Measurements from ENCODE around the gene KSR2. TPM values are rescaled to one million over a fixed set of nuclear protein-coding genes. Genes with fewer than 3 reads are reported as not detected.

The KSR2 gene
- total and polyA plus RNA-seq, 2 donors (not counting 3 experiments of a cell fraction or from before 2014, with no cell fraction given), result 2.1 to 5.2 TPM

DNA sequence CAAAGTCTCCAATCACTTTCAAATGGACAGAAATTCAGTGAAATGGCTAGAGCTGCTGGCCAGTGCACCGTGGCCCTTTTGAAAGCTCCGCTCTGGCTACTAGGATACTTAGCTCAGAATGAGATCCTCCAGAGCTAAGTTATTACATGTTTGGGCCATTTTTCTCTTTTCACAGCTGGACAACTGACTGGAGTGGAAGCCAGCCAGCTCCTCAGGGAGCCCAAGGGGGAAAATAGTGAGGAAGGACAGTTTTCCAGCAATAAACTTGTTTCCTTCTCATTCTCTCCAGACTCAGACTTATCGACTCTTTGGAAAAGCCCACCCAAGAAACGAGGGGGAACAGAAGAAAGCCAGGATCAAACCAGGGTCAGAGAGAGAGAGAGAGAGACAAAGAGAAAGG lies 266.0 kb downstream of the KSR2 start:
- Histone ChIP-seq H3K4me1 (ENCODE audit: control insufficient read depth, extremely low read depth, insufficient read depth, low read length) (no peaks in the 10 kb centered on the region), H3K27me3 (ENCODE audit: control insufficient read depth in 2 of 2, insufficient read depth in 2 of 2, low read length in 2 of 2) (no peaks in the 10 kb centered on the region), H3K36me3 (ENCODE audit: control insufficient read depth in 2 of 2, extremely low read depth in 1 of 2, insufficient read depth in 2 of 2, low read length in 2 of 2) (no peaks in the 10 kb centered on the region), H4K20me1 (replicated peaks; ENCODE audit: control insufficient read depth, extremely low read depth, insufficient read depth, low read length) (no peaks in the 10 kb centered on the region), H3K4me2 (ENCODE audit: insufficient read depth, low read length) (no peak overlapping the region), H3K9ac (replicated peaks; ENCODE audit: extremely low read depth, insufficient read depth, low read length) (no peak overlapping the region), H3K9me3 (replicated peaks; ENCODE audit: control insufficient read depth, insufficient read depth, low read length) (no peaks in the 10 kb centered on the region), H3K9me1 (replicated peaks; ENCODE audit: control insufficient read depth, extremely low read depth, insufficient read depth, low read length) (no peaks in the 10 kb centered on the region), H2AFZ (ENCODE audit: low read depth, low read length) (no peak overlapping the region), H3K79me2 (ENCODE audit: control insufficient read depth, insufficient read depth, low read length) (no peaks in the 10 kb centered on the region), H3K4me3 (replicated peaks in 1 of 3; ENCODE audit: insufficient read depth in 1 of 3, low read depth in 1 of 3, low read length in 3 of 3) (no peak overlapping the region), H3K27ac (ENCODE audit: insufficient read depth, low read depth, low read length) (no peak overlapping the region)
- FAIRE-seq (no peak), DNase-seq (ENCODE audit: low read depth, low spot score) (no peak)
- ChIA-PET POLR2A (interaction anchor here (0.6 kb wide), 1 partner anchor 17 kb away, joined by 5 read pairs; no protein-coding TSS in a partner anchor), CTCF (interaction anchor here (1.5 kb wide), 1 partner anchor 115 kb away, joined by 4 read pairs; no protein-coding TSS in a partner anchor)
- TF ChIP-seq EZH2 (IDR thresholded peaks at IDR 0.05; ENCODE audit: borderline replicate concordance, low read depth, low read length, severe bottlenecking), result no peak
- TF ChIP-seq POLR2A (IDR thresholded peaks at IDR 0.05; ENCODE audit: low read depth, low read length), result no peak
- TF ChIP-seq POLR2AphosphoS5 (IDR thresholded peaks at IDR 0.05; ENCODE audit: insufficient read depth, low read depth, low read length), result no peak
- TF ChIP-seq, protein P1, sequence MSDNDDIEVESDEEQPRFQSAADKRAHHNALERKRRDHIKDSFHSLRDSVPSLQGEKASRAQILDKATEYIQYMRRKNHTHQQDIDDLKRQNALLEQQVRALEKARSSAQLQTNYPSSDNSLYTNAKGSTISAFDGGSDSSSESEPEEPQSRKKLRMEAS (IDR thresholded peaks at IDR 0.05; ENCODE audit: insufficient read depth, insufficient read length), result no peak
- no peak for TF ChIP-seq GATA2 (IDR thresholded peaks at IDR 0.05; ENCODE audit: insufficient read depth, insufficient read length, low read depth, low read length)
- TF ChIP-seq JUN (IDR thresholded peaks at IDR 0.05; ENCODE audit: borderline replicate concordance, insufficient read depth, insufficient read length, low read depth), result no peak
- TF ChIP-seq, protein P2, sequence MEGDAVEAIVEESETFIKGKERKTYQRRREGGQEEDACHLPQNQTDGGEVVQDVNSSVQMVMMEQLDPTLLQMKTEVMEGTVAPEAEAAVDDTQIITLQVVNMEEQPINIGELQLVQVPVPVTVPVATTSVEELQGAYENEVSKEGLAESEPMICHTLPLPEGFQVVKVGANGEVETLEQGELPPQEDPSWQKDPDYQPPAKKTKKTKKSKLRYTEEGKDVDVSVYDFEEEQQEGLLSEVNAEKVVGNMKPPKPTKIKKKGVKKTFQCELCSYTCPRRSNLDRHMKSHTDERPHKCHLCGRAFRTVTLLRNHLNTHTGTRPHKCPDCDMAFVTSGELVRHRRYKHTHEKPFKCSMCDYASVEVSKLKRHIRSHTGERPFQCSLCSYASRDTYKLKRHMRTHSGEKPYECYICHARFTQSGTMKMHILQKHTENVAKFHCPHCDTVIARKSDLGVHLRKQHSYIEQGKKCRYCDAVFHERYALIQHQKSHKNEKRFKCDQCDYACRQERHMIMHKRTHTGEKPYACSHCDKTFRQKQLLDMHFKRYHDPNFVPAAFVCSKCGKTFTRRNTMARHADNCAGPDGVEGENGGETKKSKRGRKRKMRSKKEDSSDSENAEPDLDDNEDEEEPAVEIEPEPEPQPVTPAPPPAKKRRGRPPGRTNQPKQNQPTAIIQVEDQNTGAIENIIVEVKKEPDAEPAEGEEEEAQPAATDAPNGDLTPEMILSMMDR (IDR thresholded peaks at IDR 0.05; ENCODE audit: extremely low read depth in 1 of 2, insufficient read depth in 1 of 2, low read depth in 1 of 2, low read length in 2 of 2), result no peak
- no peak for TF ChIP-seq MYC (IDR thresholded peaks at IDR 0.05; ENCODE audit: low read depth, low read length)
- TF ChIP-seq FOS (IDR thresholded peaks at IDR 0.05; ENCODE audit: borderline replicate concordance, insufficient read depth, low read length), result no peak
- dilution Hi-C loops (cut with MboI; ENCODE audit: extremely low pct_ligation_motif_present, low sequenced_read_pairs), result no loop called here
- BruUV-seq (replicated peaks), result no TSS peak
- intact Hi-C loops (cut with micrococcal nuclease), result no loop called here

Measured in endothelial cell of umbilical vein (primary cell).